T-helper 1 cell treated with Interleukin-12 subunit alpha and Interleukin-12 subunit beta and Interleukin-4 antibody, amounts not matched to agents 30 ng/mL and 1 ng/mL, for 36 hours (primary cell): ENCODE measurements around the gene CTDSP2. TPM values are rescaled to one million over a fixed set of nuclear protein-coding genes. Genes with fewer than 3 reads are reported as not detected.

Source experiments
- intact Hi-C: fragments of 100-400 bp; cut with micrococcal nuclease; formaldehyde crosslinking; loops from one replicate; pipeline ENCODE4 v1.15.1; 2024
- total RNA-seq: library from RNA; stranded (reverse); gene quantifications from 2 replicates; pipeline ENCODE4 v1.2.3, GENCODE V29; 2022

The CTDSP2 gene
- total RNA-seq, 1 donor from 2014 or later = 136 TPM

DNA sequence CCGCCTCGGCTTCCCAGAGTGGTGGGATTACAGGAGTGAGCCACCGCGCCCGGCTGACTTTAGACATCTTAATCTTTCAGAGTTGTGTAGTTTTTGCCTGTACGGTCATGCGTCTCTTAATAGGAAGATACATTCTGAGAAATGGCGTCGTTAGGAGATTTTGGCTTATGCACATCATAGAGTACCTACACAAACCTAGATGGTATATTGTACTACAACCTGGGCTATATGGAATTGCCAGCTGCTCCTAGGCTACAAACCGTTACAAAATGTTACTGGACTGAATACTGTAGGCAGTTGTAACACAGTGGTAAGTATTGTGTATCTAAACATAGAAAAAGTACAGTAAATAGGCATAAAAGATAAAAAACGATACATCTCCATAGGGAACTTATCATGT is 62.7 kb downstream of the CTDSP2 start:
- intact Hi-C loops = loop anchor here (2.0 kb wide), 3 partner anchors 19 to 55 kb away; no protein-coding TSS in a partner anchor

DNA sequence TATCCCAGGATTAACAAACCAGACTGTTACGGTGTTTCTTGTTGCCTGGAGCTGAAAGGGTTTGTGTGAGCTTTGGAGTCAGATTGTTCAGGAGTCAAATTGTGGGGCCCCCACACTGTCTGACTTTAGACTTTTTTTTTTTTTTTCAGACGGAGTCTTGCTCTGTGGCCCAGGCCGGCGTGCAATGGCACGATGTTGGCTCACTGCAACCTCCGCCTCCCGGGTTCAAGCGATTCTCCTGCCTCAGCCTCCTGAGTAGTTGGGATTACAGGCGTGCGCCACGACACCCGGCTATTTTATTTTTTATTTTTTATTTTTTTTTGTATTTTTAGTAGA is 63.1 kb downstream of the CTDSP2 start:
- intact Hi-C loops = loop anchor here (2.0 kb wide), 3 partner anchors 19 to 55 kb away; no protein-coding TSS in a partner anchor

DNA sequence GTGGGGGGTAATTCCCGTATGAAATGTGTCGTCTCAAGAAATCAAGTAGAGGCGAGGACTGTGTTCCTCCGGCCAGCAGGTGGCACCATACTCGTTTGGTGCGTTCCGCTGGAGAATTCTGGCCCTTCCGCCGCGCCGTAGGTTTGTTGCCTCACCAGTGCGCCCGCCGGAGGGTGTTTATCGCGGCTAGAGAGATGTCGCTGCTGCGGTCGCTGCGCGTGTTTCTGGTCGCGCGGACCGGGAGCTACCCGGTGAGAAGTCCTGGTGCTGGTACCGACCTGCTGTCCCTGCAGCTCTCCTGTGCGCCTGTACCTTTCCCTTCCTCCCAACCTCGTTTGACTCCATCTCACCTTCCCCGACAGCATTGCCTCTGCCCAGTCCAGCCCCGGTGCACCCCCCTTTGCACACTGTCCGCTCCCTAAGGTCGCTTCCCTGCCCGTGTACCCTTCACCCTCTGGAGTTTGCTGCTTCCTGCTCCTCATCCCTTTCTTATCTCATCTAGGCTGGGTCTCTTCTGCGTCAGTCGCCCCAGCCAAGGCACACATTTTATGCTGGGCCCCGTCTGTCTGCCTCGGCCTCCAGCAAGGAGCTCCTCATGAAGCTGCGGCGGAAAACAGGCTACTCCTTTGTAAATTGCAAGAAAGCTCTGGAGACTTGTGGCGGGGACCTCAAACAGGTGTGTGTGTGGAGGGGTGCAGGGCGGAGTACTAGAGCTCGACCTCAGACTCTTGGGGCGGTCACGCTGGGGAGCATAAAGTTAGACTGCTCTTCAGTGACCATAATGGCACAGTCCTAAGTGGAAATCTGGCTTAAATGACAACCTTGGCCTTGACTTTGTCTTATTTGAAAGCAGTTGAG is 63.7 kb downstream of the CTDSP2 start, which contains the start of gene TSFM:
TSFM (plus strand) TSS at position 180 of the 858 bp plus-strand sequence; CDS start at position 195, 15 bp downstream.
- intact Hi-C loops = loop anchor here (1.0 to 2.0 kb wide), 11 partner anchors 11 to 153 kb away; partner anchors contain the start of genes CDK4, CTDSP2, EEF1AKMT3 and METTL1

DNA sequence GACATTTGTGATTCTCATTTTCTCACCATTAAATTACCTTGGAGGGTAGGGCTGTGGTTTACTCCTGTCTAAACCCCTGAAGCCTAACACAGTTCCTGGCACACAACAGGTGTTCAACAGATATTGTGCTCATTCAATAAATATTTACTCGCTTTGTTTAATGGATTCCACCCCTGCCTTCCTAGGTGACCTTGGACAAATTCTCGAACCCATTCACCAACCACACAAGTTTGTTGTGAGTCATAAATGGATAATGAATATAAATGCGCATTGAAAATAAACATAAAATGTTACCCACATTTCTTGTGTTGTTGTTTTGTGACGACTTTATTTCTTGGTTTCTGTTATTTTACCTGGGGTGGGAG is 64.3 kb downstream of the CTDSP2 start:
- intact Hi-C loops = loop anchor here (1.0 to 2.0 kb wide), 11 partner anchors 10 to 154 kb away; partner anchors contain the start of genes CDK4, CTDSP2, EEF1AKMT3 and METTL1

DNA sequence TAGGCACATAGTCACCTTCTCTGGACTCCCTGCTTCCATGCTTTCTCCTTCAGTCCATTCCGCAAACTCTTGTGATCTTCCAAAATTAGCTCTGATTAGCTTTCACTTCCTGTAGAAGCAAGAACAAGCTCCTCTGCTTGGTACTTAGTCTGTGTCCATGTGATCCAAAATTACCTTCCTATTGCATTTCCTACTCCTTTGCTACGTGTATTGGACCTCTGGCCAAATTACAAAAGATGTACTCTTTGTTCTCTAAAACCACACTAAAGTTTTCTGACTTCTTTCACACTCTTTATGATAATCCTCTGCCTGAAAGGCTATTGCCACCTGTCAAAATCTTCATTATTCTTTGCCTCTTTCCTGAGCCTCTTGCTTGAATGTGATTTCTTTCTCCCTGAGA is 64.7 kb downstream of the CTDSP2 start:
- intact Hi-C loops = loop anchor here (1.0 to 2.0 kb wide), 11 partner anchors 10 to 154 kb away; partner anchors contain the start of genes CDK4, CTDSP2, EEF1AKMT3 and METTL1

DNA sequence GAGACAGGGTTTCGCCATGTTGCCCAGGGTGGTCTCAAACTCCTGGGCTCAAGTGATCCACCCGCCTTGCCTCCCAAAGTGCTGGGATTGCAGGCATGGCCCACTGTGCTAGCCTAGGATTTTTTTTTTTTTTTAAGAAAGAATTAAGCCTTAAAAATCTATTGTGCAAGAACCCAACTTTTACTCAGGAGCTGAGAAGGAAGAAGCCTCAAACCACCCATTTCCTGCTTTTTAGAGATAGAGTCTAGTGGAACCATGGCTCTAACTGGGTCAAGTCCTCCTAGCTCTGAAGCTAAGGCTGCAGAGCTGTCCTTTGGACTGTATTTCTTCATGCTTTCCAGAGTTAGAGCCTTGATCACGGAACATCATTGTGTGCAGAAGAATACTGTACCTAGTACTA is 65.3 kb downstream of the CTDSP2 start:
- intact Hi-C loops = no loop called here

DNA sequence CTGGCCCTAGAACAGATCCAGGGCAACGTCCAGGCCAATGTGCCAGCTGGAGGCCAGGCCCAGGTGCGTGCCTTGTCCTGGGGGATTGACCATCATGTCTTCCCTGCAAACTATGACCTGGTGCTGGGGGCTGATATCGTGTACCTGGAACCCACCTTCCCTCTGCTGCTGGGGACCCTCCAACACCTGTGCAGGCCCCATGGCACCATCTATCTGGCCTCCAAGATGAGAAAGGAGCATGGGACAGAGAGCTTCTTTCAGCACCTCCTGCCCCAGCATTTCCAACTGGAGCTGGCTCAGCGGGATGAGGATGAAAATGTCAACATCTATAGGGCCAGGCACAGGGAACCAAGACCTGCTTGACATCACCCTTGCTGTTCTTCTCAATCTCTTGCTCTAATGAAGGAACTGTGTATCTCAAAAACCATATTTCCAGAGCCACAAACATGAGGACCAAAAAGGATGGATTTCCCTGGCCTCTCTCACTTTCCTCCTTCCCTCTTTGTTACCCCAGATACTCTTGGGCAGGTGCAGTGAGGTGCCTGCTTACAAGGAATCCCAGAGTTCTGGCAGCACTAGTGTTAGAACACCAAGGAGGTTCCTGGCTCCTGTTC is 66.1 kb downstream of the CTDSP2 start:
- intact Hi-C loops = no loop called here

DNA sequence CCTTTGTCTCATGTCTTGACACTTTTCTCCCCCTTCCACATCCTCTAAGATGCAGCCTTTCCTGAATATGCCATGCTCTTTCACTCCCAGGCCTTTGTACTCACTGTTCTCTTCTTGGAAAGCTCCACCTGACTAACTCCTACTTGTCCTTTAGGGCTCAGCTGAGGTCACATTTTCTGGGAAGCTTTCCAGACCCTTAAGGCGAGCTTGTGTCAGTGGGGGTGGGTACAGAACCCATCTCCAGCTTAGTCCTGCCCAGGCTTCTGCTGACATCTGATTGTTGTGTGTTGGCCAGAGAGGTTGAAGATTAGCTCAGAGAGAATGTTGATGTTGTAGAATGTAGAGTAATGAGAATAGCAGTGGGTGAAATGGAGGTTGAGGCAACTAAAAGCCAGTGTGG is 66.8 kb downstream of the CTDSP2 start:
- intact Hi-C loops = no loop called here

DNA sequence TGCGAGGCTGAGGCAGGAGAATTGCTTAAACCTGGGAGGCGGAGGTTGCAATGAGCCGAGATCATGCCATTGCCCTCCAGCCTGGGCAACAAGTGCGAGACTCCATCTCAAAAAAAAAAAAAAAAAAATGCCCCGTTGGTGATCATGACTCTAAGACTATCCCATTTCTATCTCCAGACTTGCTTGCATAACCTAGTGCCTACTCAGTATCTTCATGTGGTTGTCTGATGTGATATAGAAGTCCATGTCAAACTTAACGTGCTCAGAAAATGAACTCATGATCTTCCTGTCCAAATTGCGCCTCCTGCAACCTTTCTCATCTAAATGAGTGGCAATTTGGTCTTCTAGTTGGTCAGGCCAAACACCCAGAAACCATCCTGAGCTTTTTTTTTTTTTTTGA is 68.6 kb downstream of the CTDSP2 start:
- intact Hi-C loops = no loop called here

DNA sequence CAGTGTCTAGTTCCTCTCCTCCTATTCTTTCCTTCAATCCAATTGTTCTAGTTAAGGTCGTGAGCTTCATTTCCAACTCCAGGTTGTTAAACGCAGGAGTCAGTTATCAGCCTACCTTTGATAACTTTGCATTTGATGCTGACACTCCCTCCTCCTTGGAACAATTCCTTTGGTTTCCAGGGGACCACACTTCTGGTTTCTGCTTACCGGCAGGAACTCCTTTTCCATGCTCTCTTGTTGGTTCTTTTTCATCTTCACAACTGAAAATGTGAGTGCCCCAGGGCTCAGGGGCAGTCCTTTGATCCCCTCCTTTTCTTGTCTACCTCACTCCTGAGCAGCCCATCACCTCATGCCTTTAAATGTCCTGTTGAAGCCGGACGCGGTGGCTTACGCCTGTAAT is 69.2 kb downstream of the CTDSP2 start:
- intact Hi-C loops = no loop called here

DNA sequence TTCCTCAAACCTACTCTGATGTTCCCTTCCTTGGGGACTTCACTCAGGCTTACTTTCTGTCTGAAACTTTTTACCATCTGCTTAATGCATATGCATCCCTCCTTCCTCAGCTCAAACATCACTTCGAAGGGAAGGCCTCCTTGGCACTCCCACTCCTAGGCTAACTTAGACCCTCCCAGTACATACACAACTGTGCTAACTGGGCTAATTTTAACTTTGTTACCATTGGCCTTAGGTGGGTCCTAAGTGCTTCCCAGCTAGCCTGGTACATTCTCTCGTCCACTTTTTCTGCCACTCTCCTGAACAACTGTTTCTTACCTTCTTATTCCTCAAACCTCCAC is 70.3 kb downstream of the CTDSP2 start:
- intact Hi-C loops = no loop called here

DNA sequence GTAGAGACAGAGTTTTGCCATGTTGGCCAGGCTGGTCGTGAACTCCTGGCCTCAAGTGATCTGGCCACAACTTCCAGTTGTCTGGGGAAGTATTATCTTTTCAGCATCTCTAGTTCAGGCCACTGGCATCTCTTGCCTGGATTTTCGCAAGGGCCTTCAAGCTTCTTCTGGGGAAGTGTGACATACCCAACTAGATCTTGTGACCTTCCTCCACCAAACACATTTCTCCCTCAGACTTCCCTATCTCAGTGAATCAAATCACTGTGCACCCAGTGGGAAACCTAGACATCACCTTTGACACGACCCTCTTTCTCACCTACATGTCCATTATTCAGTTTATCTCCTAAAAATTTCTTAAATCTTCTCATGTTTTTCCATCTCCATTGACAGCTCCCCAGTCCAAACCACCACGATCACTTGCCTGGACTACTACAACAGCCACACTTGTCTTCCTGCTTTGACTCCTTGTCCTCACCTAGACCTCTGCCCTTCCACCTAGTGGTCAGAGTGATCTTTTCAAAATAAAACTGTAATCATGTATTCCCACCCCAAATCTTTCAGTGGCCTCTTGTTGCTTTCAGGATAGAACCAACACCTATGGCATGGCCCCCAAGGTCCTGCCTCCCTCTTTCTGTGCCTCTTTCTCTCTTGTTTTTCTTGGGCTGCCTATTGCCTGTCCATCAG is 70.8 kb downstream of the CTDSP2 start:
- intact Hi-C loops = no loop called here

DNA sequence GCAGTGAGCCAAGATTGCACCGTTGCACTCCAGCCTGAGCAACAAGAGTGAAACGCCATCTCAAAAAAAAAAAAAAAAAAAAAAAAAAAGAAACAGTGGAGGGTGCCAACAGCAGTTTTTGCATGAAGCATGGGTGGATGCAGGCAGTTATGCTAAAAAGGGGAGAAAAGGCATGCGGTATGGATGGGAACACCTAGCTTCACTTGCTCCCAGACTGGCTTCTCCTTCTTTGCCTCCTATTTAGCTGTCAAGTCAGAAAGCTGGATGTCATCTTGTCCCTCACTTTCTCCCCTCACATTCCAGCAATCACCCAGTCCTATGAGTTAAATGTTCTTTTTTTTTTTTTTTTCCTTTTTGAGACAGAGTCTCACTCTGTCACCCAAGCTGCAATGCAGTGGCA is 71.5 kb downstream of the CTDSP2 start:
- intact Hi-C loops = no loop called here

DNA sequence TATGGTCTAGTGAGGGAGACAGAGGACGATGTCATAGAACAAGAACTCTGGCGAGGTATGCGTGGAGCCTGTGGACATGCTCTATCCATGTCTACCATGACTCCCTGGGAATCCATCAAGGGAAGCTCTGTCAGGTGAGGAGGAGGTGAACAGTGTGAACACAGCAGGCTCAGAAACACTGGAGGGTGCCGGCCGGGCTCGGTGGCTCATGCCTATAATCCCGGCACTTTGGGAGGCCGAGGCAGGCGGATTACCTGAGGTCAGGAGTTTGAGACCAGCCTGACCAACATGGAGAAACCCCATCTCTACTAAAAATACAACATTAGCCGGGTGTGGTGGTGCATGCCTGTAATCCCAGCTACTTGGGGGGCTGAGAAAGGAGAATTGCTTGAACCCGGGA is 71.9 kb downstream of the CTDSP2 start:
- intact Hi-C loops = loop anchor here (5.0 kb wide), 1 partner anchor 1823 kb away; the partner anchor contains the start of gene SLC16A7

DNA sequence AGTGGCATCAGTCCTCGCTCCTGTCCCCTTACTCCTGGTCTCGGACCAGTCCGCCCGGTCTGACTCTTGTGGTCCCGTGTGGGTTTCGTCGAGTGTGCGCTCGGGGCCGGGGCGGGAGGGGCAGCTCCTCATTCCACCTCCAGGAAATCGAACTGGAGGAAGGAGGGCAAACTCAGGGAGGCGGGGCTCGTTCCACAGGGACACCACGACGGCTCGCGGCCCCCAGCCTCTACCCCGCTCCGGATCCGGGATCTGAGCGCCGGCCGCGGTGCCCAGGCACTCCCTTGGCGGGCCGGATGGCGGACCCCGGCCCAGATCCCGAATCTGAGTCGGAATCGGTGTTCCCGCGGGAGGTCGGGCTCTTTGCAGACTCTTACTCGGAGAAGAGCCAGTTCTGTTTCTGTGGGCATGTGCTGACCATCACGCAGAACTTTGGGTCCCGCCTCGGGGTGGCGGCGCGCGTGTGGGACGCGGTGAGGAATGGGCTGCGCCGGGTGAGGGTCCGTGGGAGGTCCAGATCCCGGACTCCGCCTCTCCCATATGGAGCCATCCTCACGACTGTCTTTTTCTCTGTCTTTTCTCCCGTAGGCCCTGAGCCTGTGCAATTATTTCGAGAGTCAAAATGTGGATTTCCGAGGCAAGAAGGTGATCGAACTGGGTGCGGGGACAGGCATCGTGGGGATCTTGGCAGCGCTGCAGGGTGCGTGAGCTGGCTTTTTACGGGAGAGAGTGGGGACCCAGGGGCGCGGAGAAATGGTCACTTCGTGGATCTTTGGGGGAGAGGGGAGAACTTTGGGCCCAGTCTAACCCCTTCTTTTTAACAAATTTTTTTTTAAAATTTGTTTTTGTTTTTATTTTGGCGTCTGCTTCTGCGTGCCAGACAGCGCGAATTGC is 73.9 kb downstream of the CTDSP2 start, which contains the start of gene EEF1AKMT3:
EEF1AKMT3 (plus strand) TSS at position 186 of the 894 bp plus-strand sequence; CDS start at position 297, 111 bp downstream.
- intact Hi-C loops = loop anchor here (1.0 to 5.0 kb wide), 10 partner anchors 10 to 1825 kb away; partner anchors contain the start of genes ATP23, CDK4, OS9 and SLC16A7

DNA sequence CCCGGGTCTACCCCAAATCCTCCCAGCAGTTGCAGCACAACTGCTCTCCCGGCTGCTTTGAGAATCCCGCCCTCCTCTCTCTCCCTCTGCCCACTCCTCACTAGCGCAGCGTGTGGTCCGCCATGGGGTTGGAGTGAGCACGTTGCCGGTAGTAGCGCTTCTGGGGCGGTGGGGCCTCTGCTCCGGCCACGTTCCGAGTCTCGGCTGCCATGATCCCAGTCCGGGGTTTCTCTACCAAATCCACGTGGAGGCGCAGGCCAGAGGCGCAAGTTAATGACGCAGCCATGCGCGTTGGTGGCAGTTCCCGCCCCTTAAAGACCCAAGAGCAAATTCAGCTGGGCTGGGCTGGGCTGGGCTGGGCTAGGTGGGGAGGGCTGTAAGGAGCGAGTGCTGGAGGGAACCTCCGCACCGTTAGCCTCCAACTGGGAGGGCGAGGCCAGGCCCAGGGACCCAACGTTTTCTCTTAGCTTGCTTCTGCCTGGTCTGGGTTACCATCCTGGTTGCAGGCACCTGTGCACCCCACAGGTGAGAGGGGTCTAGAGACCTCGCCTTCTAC is 74.6 kb downstream of the CTDSP2 start, which contains the start of gene METTL1:
METTL1 (minus strand) TSS at position 233 of the 556 bp plus-strand sequence; CDS start at position 211, 22 bp downstream.
- intact Hi-C loops = loop anchor here (1.0 to 5.0 kb wide), 10 partner anchors 10 to 1825 kb away; partner anchors contain the start of genes ATP23, CDK4, OS9 and SLC16A7

DNA sequence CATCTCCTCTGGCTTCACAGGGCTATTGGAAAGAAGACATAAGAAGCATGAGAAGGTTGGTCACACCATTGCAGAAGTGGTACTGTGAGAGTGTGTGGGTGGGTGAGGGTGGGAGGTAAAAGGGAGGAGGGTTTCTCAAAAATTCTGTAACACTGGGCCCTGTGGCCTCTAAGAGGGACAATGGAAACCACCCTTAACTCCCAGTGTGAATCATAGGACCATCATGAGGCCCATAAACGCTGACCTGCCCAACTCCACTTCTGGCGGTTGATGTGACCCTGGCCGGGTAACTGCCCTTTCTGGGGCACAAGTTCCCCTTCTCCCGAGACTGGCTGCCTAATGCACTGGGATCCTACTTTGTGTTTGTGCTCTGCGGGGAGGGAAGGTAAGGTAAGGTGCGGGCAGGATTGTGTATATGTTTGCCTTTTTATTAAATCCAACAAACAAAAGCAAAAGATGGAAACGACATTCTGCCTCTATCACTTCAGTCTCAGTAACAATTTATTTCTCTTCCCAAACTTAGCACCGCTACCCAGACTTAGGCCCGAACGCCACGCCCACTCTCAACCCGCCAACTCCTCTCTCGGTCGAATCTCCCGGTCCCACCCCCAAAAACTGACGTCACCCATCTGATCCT is 75.2 kb downstream of the CTDSP2 start:
- intact Hi-C loops = loop anchor here (5.0 kb wide), 1 partner anchor 1826 kb away; the partner anchor contains the start of gene SLC16A7

DNA sequence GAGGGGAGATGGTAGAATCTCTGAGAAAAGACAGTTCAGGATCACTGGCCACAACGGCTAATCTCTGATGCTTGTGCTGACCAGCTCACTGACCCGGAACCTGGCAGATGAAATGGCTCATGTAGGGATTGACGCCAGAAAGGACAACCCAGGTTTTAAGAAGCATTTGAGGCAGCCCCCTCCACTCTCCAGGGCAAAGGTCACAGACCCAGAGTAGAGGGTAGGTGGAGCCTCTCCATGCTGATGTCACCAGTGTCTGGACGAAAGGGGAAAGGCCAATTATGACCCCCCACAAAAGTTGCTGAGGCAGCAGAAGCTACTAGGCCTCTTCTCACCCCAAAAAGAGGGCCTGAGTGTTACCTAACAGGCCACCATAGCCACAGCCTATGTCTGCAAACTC is 75.8 kb downstream of the CTDSP2 start:
- intact Hi-C loops = loop anchor here (5.0 kb wide), 1 partner anchor 1827 kb away; the partner anchor contains the start of gene SLC16A7
